ENCODE results near the gene PTPRD.

DNA sequence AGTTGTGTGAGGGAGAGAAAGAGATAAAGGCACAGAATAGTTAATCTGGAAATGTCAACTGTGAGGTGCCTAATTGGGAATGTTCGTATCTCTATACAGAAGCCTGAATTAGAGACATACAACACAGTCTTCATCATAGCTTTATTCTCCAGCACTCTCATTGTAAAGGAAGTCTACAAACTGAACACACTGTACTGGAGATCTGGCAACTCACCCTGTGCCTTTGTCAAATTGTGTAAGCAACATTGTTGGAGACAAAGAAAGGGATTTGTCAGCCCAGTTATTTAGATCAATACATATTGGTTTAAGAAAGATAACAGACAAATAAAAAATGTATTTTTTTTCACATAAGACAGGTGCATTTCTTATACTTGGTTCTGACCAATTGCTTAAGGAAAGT is 1980.3 kb downstream of the PTPRD start:
- TF ChIP-seq, protein P1, sequence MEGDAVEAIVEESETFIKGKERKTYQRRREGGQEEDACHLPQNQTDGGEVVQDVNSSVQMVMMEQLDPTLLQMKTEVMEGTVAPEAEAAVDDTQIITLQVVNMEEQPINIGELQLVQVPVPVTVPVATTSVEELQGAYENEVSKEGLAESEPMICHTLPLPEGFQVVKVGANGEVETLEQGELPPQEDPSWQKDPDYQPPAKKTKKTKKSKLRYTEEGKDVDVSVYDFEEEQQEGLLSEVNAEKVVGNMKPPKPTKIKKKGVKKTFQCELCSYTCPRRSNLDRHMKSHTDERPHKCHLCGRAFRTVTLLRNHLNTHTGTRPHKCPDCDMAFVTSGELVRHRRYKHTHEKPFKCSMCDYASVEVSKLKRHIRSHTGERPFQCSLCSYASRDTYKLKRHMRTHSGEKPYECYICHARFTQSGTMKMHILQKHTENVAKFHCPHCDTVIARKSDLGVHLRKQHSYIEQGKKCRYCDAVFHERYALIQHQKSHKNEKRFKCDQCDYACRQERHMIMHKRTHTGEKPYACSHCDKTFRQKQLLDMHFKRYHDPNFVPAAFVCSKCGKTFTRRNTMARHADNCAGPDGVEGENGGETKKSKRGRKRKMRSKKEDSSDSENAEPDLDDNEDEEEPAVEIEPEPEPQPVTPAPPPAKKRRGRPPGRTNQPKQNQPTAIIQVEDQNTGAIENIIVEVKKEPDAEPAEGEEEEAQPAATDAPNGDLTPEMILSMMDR (IDR thresholded peaks at IDR 0.05; ENCODE audit: low read depth, low read length, poor library complexity, severe bottlenecking) = no peak
- TF ChIP-seq EZH2phosphoT487 (IDR thresholded peaks at IDR 0.05; ENCODE audit: borderline replicate concordance, low read length) = no peak

All from DOHH2 (cell line).